ENCODE measurements around the gene POLQ.
"Not testable (repeated sequence)": the region's sequence is repeated elsewhere in the genome, so short reads cannot be mapped to it uniquely, and the experiment has no call there.

- TF ChIP-seq CTCF, POLR2A (IDR thresholded peaks at IDR 0.05): not testable (repeated sequence)
Measured at GRCh38 chr3:121593806-121594205, 48.0 kb upstream of the POLQ start.
